K562 (cell line): ENCODE data around the gene TOM1L1. TPM values are rescaled to one million over a fixed set of nuclear protein-coding genes. Genes with fewer than 3 reads are reported as not detected.
A peak's percentile ranks its signal among the peaks of the same experiment; 100 is the strongest.

Experiments
- CAMTA2 ChIP-seq: fragments of 250-450 bp; sonication (Bioruptor Pico); conservative IDR thresholded peaks from 2 replicates; pipeline ENCODE4 v1.5.1; 2022
- GABPA ChIP-seq: fragments of 200-800 bp; sonication (Bioruptor generic); conservative IDR thresholded peaks from 2 replicates; pipeline ENCODE4 v1.6.1; 2016; ENCODE audit warnings: low read depth, missing genetic modification characterization, missing compliant biosample characterization
- GATAD2A ChIP-seq: fragments of 450-650 bp; IDR thresholded peaks from 2 replicates; pipeline ENCODE4 v1.6.1; 2017
- GATAD2B ChIP-seq: fragments of 450-650 bp; IDR thresholded peaks from 2 replicates; pipeline ENCODE4 v1.6.1; 2017; ENCODE audit warnings: mild to moderate bottlenecking, borderline replicate concordance
- GMEB1 ChIP-seq: fragments of 250-450 bp; sonication (Bioruptor Pico); IDR thresholded peaks from 2 replicates; pipeline ENCODE4 v1.4.0; 2020; ENCODE audit warnings: mild to moderate bottlenecking
- HNRNPL ChIP-seq: fragments of 200-400 bp; formaldehyde crosslinking; IDR thresholded peaks from 2 replicates; pipeline ENCODE4 v1.6.1; 2017; ENCODE audit warnings: low read depth, mild to moderate bottlenecking, low read length
- KDM5B ChIP-seq: fragments of 200-600 bp; sonication (generic); IDR thresholded peaks from 2 replicates; pipeline ENCODE4 v1.6.1; 2012; ENCODE audit warnings: low read depth, mild to moderate bottlenecking, moderate library complexity, low read length, control low read depth, inconsistent platforms; ENCODE audit not compliant: insufficient replicate concordance
- KHSRP ChIP-seq: fragments of 450-650 bp; IDR thresholded peaks from 2 replicates; pipeline ENCODE4 v1.6.1; 2017
- MAX ChIP-seq: sonication (generic); formaldehyde crosslinking; IDR thresholded peaks from 2 replicates; pipeline ENCODE4 v1.9.0; 2022; ENCODE audit warnings: mild to moderate bottlenecking, missing genetic modification reagents
- MTA3 ChIP-seq: fragments of 450-650 bp; formaldehyde crosslinking; IDR thresholded peaks from 2 replicates; pipeline ENCODE4 v1.6.1; 2017; ENCODE audit warnings: mild to moderate bottlenecking, borderline replicate concordance
- NONO ChIP-seq, 2 experiments: fragments of 200-400 bp in 1 of 2; fragments of 450-650 bp in 1 of 2; formaldehyde crosslinking in 1 of 2; IDR thresholded peaks; 2 replicates each; pipeline ENCODE4 v1.6.1; 2017; ENCODE audit warnings: low read depth in 2 of 2, mild to moderate bottlenecking in 2 of 2, moderate library complexity in 2 of 2, low read length in 1 of 2
- NRF1 ChIP-seq, 2 experiments: fragments of 450-650 bp; IDR thresholded peaks in 1 of 2; conservative IDR thresholded peaks in 1 of 2; 2 replicates each; pipeline ENCODE4 v1.6.1; 2014; ENCODE audit warnings: mild to moderate bottlenecking in 2 of 2
- PHF8 ChIP-seq: fragments of 200-600 bp; sonication (generic); IDR thresholded peaks from 2 replicates; pipeline ENCODE4 v1.6.1; 2012; ENCODE audit warnings: mixed run types, mild to moderate bottlenecking, inconsistent platforms, low read length, moderate library complexity, borderline replicate concordance
- PYGO2 ChIP-seq: fragments of 450-650 bp; IDR thresholded peaks from 2 replicates; pipeline ENCODE4 v1.6.1; 2016; ENCODE audit warnings: mild to moderate bottlenecking, missing genetic modification characterization, moderate library complexity, missing compliant biosample characterization
- RBFOX2 ChIP-seq: fragments of 200-400 bp; formaldehyde crosslinking; IDR thresholded peaks from 2 replicates; pipeline ENCODE4 v1.6.1; 2017; ENCODE audit warnings: low read depth, mild to moderate bottlenecking, low read length, moderate library complexity
- SIN3B ChIP-seq: fragments of 450-650 bp; IDR thresholded peaks from 2 replicates; pipeline ENCODE4 v1.6.1; 2017; ENCODE audit warnings: low read depth, mild to moderate bottlenecking, moderate library complexity
- SUPT5H ChIP-seq: fragments of 450-650 bp; IDR thresholded peaks from 2 replicates; pipeline ENCODE4 v1.6.1; 2016
- ZBTB7A ChIP-seq: IDR thresholded peaks from 2 replicates; pipeline ENCODE4 v1.6.1; 2011; ENCODE audit warnings: low read depth, mild to moderate bottlenecking, low read length, moderate library complexity, borderline replicate concordance; ENCODE audit not compliant: control insufficient read depth
- ZFX ChIP-seq: sonication (generic); formaldehyde crosslinking; IDR thresholded peaks from 2 replicates; pipeline ENCODE4 v1.8.0; 2022; ENCODE audit warnings: mild to moderate bottlenecking, missing genetic modification reagents, moderate library complexity
- ZNF384 ChIP-seq: IDR thresholded peaks from 2 replicates; pipeline ENCODE4 v1.6.1; 2012; ENCODE audit warnings: low read depth, low read length, improper control_type of control experiment
- ZNF57 ChIP-seq: fragments of 450-650 bp; formaldehyde crosslinking; IDR thresholded peaks from 2 replicates; pipeline ENCODE4 v1.4.0; 2020; ENCODE audit warnings: mild to moderate bottlenecking, moderate library complexity
- polyA plus RNA-seq, 8 experiments: library from polyadenylated mRNA; depleted of rRNA in 4 of 8; stranded (reverse) in 5 of 8; unstranded in 3 of 8; fragments of >200 nt; fragmentation: Nextera tagmentation in 2 of 8; fragmentation: Illumina TruSeq in 1 of 8; extraction: Ambion mirVana in 2 of 8; extraction: Trizol in 1 of 8; gene quantifications; 2 replicates each; pipeline versions ENCODE4 v1.2.1 to v1.2.3, GENCODE V29; 2011 to 2014; ENCODE audit warnings: inconsistent platforms in 1 of 8, missing spikeins in 1 of 8
- total RNA-seq, 7 experiments: library from RNA; depleted of rRNA in 6 of 7; stranded (reverse); fragments of >200 nt in 6 of 7; fragmentation: Illumina TruSeq in 2 of 7; extraction: Trizol in 2 of 7; gene quantifications; 2 replicates each; pipeline versions ENCODE4 v1.2.1 to v1.2.3, GENCODE V29; 2011 to 2021; ENCODE audit warnings: low replicate concordance in 1 of 7
- TF ChIP-seq, protein P1 (sequence below): fragments of 250-450 bp; sonication (Bioruptor Pico); IDR thresholded peaks from 2 replicates; pipeline ENCODE4 v1.9.0; 2021; ENCODE audit warnings: mild to moderate bottlenecking, inconsistent platforms

Gene TOM1L1
- total and polyA plus RNA-seq, 9 of the 15 experiments (the other 6 are each of a cell fraction or from before 2014, with no cell fraction given), result 21.3 to 74.3 (median 31.0) TPM

DNA sequence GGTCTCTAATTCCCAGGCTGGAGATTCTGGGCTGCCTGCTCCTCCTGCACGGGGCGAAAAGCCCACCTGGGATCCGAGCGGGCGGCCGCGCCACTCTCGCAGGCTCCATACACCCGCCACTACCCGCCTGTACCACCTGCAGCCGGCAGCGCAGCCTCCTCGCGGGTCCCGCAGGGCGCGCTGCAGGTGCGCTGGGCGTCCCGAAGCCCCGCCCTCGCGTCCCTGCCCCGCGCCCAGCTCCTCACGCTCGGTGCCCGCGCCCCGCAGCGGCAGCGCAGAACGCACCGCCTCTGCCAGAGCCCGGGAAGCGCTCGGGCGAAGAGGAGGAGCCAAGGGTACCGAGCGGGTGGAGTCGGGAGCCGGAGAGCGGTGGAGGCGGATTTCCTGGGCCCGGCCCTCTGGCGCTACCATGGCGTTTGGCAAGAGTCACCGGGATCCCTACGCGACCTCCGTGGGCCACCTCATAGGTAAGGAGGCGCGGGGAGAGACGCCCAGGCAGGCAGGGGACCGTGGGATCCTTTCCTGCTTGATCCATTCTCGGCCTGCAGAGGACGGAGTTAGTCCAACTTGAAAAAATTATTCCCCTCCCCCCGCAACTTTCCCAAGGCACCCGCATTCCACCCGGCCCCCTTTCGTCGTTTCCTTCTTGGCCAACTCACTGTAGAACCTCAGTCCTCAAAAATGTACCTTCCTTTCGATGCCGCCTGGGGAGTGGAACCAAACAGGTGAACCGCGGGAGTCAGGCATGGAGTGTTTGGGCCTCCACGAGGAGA is at the start of gene TOM1L1 (continued):
- TF ChIP-seq, protein P1, sequence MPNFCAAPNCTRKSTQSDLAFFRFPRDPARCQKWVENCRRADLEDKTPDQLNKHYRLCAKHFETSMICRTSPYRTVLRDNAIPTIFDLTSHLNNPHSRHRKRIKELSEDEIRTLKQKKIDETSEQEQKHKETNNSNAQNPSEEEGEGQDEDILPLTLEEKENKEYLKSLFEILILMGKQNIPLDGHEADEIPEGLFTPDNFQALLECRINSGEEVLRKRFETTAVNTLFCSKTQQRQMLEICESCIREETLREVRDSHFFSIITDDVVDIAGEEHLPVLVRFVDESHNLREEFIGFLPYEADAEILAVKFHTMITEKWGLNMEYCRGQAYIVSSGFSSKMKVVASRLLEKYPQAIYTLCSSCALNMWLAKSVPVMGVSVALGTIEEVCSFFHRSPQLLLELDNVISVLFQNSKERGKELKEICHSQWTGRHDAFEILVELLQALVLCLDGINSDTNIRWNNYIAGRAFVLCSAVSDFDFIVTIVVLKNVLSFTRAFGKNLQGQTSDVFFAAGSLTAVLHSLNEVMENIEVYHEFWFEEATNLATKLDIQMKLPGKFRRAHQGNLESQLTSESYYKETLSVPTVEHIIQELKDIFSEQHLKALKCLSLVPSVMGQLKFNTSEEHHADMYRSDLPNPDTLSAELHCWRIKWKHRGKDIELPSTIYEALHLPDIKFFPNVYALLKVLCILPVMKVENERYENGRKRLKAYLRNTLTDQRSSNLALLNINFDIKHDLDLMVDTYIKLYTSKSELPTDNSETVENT, result 0 out of 2 replicates have a peak, but pooled peaks have one; percentile 46
- 0 out of 2 replicates have a peak, but pooled peaks have one; percentile 48 for TF ChIP-seq GATAD2A
- TF ChIP-seq ZNF384, result no peak
- TF ChIP-seq MAX (CRISPR knock-in tag), result peak; percentile 53; the same call in 1 of the 2 replicates
- peak; percentile 38; the same call in 1 of the 2 replicates for TF ChIP-seq SIN3B
- TF ChIP-seq NRF1 (conservative IDR thresholded peaks at IDR 0.05 in 1 of 2, IDR thresholded peaks at IDR 0.05 in 1 of 2), result peak in 1 of 2 experiments; percentile 61; a peak in 3 of 4 replicates
- peak; percentile 65; the same call in 1 of the 2 replicates for TF ChIP-seq ZBTB7A
- no peak for TF ChIP-seq ZNF57
- peak; percentile 58; the same call in 1 of the 2 replicates for TF ChIP-seq GATAD2B
- TF ChIP-seq KHSRP, result no peak
- peak; percentile 32; the same call in 1 of the 2 replicates for TF ChIP-seq GMEB1 (CRISPR knock-in tag)
- TF ChIP-seq CAMTA2 (CRISPR knock-in tag), result no peak
- peak; percentile 93 for TF ChIP-seq HNRNPL
- peak; percentile 57; the same call in 1 of the 2 replicates for TF ChIP-seq ZFX
- TF ChIP-seq SUPT5H, result peak; percentile 46
- TF ChIP-seq RBFOX2, result peak; percentile 84
- TF ChIP-seq NONO (IDR thresholded peaks at IDR 0.05; ENCODE audit: low read depth in 2 of 2, low read length in 1 of 2), result peak; percentile 42 to 64; a peak in 2 of 4 replicates
- TF ChIP-seq PYGO2, result no peak
- TF ChIP-seq PHF8, result peak; percentile 65; the same call in 1 of the 2 replicates
- 0 out of 2 replicates have a peak, but pooled peaks have one; percentile 74 for TF ChIP-seq MTA3
- 0 out of 2 replicates have a peak, but pooled peaks have one; percentile 33 for TF ChIP-seq GABPA
- peak; percentile 24 for TF ChIP-seq KDM5B
